ENCODE results near the gene TMEM250. TPM values are rescaled to one million over a fixed set of nuclear protein-coding genes. Genes with fewer than 3 reads are reported as not detected.

The TMEM250 gene
- total and polyA plus RNA-seq, 9 of the 15 experiments (the other 6 are each of a cell fraction or from before 2014, with no cell fraction given): 0.32 to 44.6 (median 12.2) TPM

DNA sequence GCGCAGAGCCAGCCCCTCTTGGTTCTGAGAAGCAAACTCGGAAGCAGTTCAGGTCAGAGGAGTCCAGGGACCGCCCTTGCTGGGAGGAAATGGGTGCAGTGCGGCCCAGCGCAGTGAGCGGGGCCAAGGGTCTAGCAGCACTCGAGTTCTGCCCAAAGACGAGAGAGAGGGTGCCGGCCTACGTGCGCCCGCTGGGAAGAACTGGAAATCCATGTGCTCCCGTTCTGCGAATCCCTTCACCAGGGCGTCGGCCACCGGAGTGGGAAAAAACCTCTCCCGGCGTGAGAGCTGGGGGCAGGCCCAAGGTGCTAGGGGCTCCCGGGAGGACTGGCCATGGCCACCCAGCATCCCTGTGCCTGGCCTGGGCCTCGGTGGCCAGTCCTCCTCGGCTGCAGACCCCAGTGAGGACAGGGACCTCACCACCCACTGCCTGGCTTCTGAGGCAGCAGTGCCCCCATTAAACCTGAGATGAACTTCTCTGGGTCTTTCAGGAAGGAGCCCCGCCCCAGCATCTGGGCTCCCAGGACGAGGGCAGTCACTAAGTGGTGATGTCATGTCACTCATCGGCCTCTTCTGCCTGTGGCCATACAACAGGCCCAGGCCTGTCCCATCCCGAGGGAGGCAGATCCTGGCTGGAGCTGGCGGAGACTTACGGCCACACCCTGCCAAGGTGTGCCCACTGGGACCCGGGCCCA is 10.6 kb downstream of the TMEM250 start (continued):
- TF ChIP-seq, protein P1, sequence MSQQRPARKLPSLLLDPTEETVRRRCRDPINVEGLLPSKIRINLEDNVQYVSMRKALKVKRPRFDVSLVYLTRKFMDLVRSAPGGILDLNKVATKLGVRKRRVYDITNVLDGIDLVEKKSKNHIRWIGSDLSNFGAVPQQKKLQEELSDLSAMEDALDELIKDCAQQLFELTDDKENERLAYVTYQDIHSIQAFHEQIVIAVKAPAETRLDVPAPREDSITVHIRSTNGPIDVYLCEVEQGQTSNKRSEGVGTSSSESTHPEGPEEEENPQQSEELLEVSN (IDR thresholded peaks at IDR 0.05; ENCODE audit: borderline replicate concordance in 1 of 2, extremely low read depth in 1 of 2, insufficient read depth in 1 of 2, insufficient read length in 1 of 2, low read depth in 1 of 2, low read length in 1 of 2, poor library complexity in 1 of 2, severe bottlenecking in 1 of 2): peak in 1 of 2 experiments; percentile 4
- TF ChIP-seq, protein P2, sequence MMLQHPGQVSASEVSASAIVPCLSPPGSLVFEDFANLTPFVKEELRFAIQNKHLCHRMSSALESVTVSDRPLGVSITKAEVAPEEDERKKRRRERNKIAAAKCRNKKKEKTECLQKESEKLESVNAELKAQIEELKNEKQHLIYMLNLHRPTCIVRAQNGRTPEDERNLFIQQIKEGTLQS (IDR thresholded peaks at IDR 0.05): peak; percentile 86
- TF ChIP-seq, protein P2 (CRISPR knock-in tag; conservative IDR thresholded peaks at IDR 0.05): no peak
- no peak for TF ChIP-seq ZNF445 (CRISPR knock-in tag; IDR thresholded peaks at IDR 0.05; ENCODE audit: low read depth)
- no peak for TF ChIP-seq GATAD2B (IDR thresholded peaks at IDR 0.05; ENCODE audit: borderline replicate concordance)
- no peak for TF ChIP-seq KHSRP (IDR thresholded peaks at IDR 0.05)
- TF ChIP-seq SRSF7 (optimal IDR thresholded peaks at IDR 0.05; ENCODE audit: low read depth, low read length): no peak
- no peak for TF ChIP-seq BACH1 (tag; IDR thresholded peaks at IDR 0.05)
- 0 out of 2 replicates have a peak, but pooled peaks have one; percentile 46 for TF ChIP-seq JUND (IDR thresholded peaks at IDR 0.05; ENCODE audit: borderline replicate concordance, low read depth, low read length)
- TF ChIP-seq JUND (tag; IDR thresholded peaks at IDR 0.05; ENCODE audit: borderline replicate concordance, low read depth, low read length): peak; percentile 38; the same call in 1 of the 3 replicates
- no peak for TF ChIP-seq ARID2 (IDR thresholded peaks at IDR 0.05)
- no peak for TF ChIP-seq ATF1 (CRISPR knock-in tag; IDR thresholded peaks at IDR 0.05)
- TF ChIP-seq ATF1 (tag; IDR thresholded peaks at IDR 0.05): 0 out of 2 replicates have a peak, but pooled peaks have one; percentile 21
- TF ChIP-seq SOX6 (IDR thresholded peaks at IDR 0.05): no peak
- TF ChIP-seq NR0B1 (IDR thresholded peaks at IDR 0.05; ENCODE audit: partially characterized antibody): no peak
- TF ChIP-seq ZNF274 (IDR thresholded peaks at IDR 0.05; ENCODE audit: borderline replicate concordance, low read depth, low read length): no peak
- peak; percentile 84 for TF ChIP-seq PKNOX1 (IDR thresholded peaks at IDR 0.05)
- peak; percentile 88 for TF ChIP-seq MEIS2 (IDR thresholded peaks at IDR 0.05; ENCODE audit: partially characterized antibody)
- peak; percentile 92 for TF ChIP-seq ATF7 (IDR thresholded peaks at IDR 0.05)
- TF ChIP-seq, protein P3, sequence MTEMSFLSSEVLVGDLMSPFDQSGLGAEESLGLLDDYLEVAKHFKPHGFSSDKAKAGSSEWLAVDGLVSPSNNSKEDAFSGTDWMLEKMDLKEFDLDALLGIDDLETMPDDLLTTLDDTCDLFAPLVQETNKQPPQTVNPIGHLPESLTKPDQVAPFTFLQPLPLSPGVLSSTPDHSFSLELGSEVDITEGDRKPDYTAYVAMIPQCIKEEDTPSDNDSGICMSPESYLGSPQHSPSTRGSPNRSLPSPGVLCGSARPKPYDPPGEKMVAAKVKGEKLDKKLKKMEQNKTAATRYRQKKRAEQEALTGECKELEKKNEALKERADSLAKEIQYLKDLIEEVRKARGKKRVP (CRISPR knock-in tag; IDR thresholded peaks at IDR 0.05): no peak
- TF ChIP-seq ZEB2 (IDR thresholded peaks at IDR 0.05): no peak
- peak; percentile 46; the same call in 1 of the 2 replicates for TF ChIP-seq CTBP1 (IDR thresholded peaks at IDR 0.05; ENCODE audit: borderline replicate concordance)
- peak; percentile 18; the same call in 1 of the 2 replicates for TF ChIP-seq PHF8 (IDR thresholded peaks at IDR 0.05; ENCODE audit: borderline replicate concordance, low read length)
- no peak for TF ChIP-seq NR4A1 (CRISPR knock-in tag; IDR thresholded peaks at IDR 0.05)
- peak; percentile 81 for TF ChIP-seq NR4A1 (tag; IDR thresholded peaks at IDR 0.05)
